Omental fat pad (tissue), 4 donors: ENCODE measurements around the gene FANCM. TPM values are rescaled to one million over a fixed set of nuclear protein-coding genes. Genes with fewer than 3 reads are reported as not detected.

ENCODE experiments used
- ATAC-seq: fragments of 150-250 bp; one replicate; pipeline ENCODE4 v1.9.1; 2016; ENCODE audit warnings: mild to moderate bottlenecking, moderate library complexity; ENCODE audit not compliant: low FRiP score
- DNase-seq: peaks from one replicate; pipeline ENCODE4 v3.0.0-alpha.2; 2019; ENCODE audit warnings: low spot score
- CTCF ChIP-seq, 3 donors: fragments of 450-650 bp; IDR thresholded peaks; one replicate each; pipeline ENCODE4 v1.5.1; 2016 to 2017; ENCODE audit warnings: antibody characterized with exemption in 3 of 3, mild to moderate bottlenecking in 3 of 3, moderate library complexity in 2 of 3
- total RNA-seq, 4 donors: library from RNA; depleted of rRNA; stranded (reverse); fragments of >200 nt; gene quantifications; one replicate each; pipeline ENCODE4 v1.1.0, GENCODE V29; 2016

The FANCM gene
- total RNA-seq, 4 donors from 2014 or later = 3.6 to 16.7 (median 4.8) TPM

- TF ChIP-seq CTCF (IDR thresholded peaks at IDR 0.05) = no peak
- no peak for ATAC-seq
- DNase-seq = no peak
Observed at GRCh38 chr14:45103806-45104205, 31.9 kb upstream of the FANCM start.

GRCh38 chr14:45104561-45104960, 31.2 kb upstream of the FANCM start:
- TF ChIP-seq CTCF (IDR thresholded peaks at IDR 0.05) = no peak
- DNase-seq = no peak
- no peak for ATAC-seq

GRCh38 chr14:45112896-45113781, 22.6 kb upstream of the FANCM start:
- TF ChIP-seq CTCF (IDR thresholded peaks at IDR 0.05) = no peak
- DNase-seq = no peak
- ATAC-seq = no peak

GRCh38 chr14:45114327-45114726, 21.4 kb upstream of the FANCM start:
- DNase-seq = no peak
- TF ChIP-seq CTCF (IDR thresholded peaks at IDR 0.05) = no peak
- ATAC-seq = no peak

- ATAC-seq = no peak
- no peak for DNase-seq
- no peak for TF ChIP-seq CTCF (IDR thresholded peaks at IDR 0.05)
Observed at GRCh38 chr14:45118594-45118993, 17.1 kb upstream of the FANCM start.

- no peak for ATAC-seq
- no peak for TF ChIP-seq CTCF (IDR thresholded peaks at IDR 0.05)
Observed at GRCh38 chr14:45120096-45120495, 15.6 kb upstream of the FANCM start.

GRCh38 chr14:45123271-45123670, 12.5 kb upstream of the FANCM start:
- DNase-seq (no peak), ATAC-seq (no peak)
- TF ChIP-seq CTCF (IDR thresholded peaks at IDR 0.05) = no peak

More at GRCh38 chr14:45120096-45120495, 15.6 kb upstream of the FANCM start:
- no peak for DNase-seq
